Lower leg skin (tissue), 3 donors: ENCODE results near the gene TCN1.

Source experiments
- POLR2A ChIP-seq, 2 donors: fragments of 450-650 bp; IDR thresholded peaks; one replicate each; pipeline ENCODE4 v1.6.1; 2016 to 2017; ENCODE audit warnings: antibody characterized with exemption in 2 of 2, mild to moderate bottlenecking in 1 of 2, moderate library complexity in 1 of 2
- TF ChIP-seq, protein P1 (sequence below), 3 donors: fragments of 450-650 bp; IDR thresholded peaks; one replicate each; pipeline ENCODE4 v1.5.1; 2016; ENCODE audit warnings: antibody characterized with exemption in 3 of 3, mild to moderate bottlenecking in 3 of 3, moderate library complexity in 2 of 3

GRCh38 chr11:59862252-59862651 is 4.0 kb downstream of the TCN1 start:
- TF ChIP-seq POLR2A (IDR thresholded peaks at IDR 0.05): no peak
- TF ChIP-seq, protein P1, sequence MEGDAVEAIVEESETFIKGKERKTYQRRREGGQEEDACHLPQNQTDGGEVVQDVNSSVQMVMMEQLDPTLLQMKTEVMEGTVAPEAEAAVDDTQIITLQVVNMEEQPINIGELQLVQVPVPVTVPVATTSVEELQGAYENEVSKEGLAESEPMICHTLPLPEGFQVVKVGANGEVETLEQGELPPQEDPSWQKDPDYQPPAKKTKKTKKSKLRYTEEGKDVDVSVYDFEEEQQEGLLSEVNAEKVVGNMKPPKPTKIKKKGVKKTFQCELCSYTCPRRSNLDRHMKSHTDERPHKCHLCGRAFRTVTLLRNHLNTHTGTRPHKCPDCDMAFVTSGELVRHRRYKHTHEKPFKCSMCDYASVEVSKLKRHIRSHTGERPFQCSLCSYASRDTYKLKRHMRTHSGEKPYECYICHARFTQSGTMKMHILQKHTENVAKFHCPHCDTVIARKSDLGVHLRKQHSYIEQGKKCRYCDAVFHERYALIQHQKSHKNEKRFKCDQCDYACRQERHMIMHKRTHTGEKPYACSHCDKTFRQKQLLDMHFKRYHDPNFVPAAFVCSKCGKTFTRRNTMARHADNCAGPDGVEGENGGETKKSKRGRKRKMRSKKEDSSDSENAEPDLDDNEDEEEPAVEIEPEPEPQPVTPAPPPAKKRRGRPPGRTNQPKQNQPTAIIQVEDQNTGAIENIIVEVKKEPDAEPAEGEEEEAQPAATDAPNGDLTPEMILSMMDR (IDR thresholded peaks at IDR 0.05): no peak
